GM21381 (cell line): ENCODE results near the gene LONP1.
A peak's percentile ranks its signal among the peaks of the same experiment; 100 is the strongest.
"Not testable (repeated sequence)": the region's sequence is repeated elsewhere in the genome, so short reads cannot be mapped to it uniquely, and the experiment has no call there.

Experiments
- ATAC-seq: cut with Tn5 transposase; IDR thresholded peaks from one replicate; pipeline ENCODE4 v1.9.1; 2021; ENCODE audit warnings: mild to moderate bottlenecking, moderate library complexity; ENCODE audit not compliant: unreplicated experiment

Gene LONP1

GRCh38 chr19:5719961-5720790, at the start of gene LONP1, which contains the start of gene CATSPERD:
LONP1 (minus strand) TSS chr19:5720146; CDS start chr19:5720132, 14 bp downstream.
CATSPERD (plus strand) TSS chr19:5720637; CDS start chr19:5720738, 101 bp downstream.
- ATAC-seq, result peak; percentile 88

- ATAC-seq, result no peak
These were observed 48.0 kb upstream of the LONP1 start for GRCh38 chr19:5767949-5768348.

- ATAC-seq, result no peak
These were observed 45.3 kb upstream of the LONP1 start for GRCh38 chr19:5765220-5765619.

GRCh38 chr19:5762608-5763217, 42.8 kb upstream of the LONP1 start:
- no peak for ATAC-seq

GRCh38 chr19:5753743-5754142, 33.8 kb upstream of the LONP1 start:
- ATAC-seq, result no peak

GRCh38 chr19:5751709-5752108, 31.8 kb upstream of the LONP1 start:
- no peak for ATAC-seq

- ATAC-seq, result no peak
These were observed 29.6 kb upstream of the LONP1 start for GRCh38 chr19:5749505-5749904.

GRCh38 chr19:5748920-5749319, 29.0 kb upstream of the LONP1 start:
- not testable (repeated sequence) for ATAC-seq

GRCh38 chr19:5744999-5745398, 25.1 kb upstream of the LONP1 start:
- not testable (repeated sequence) for ATAC-seq

- no peak for ATAC-seq
These were observed 23.7 kb upstream of the LONP1 start for GRCh38 chr19:5743630-5744029.

GRCh38 chr19:5742051-5742450, 22.1 kb upstream of the LONP1 start:
- ATAC-seq, result no peak

GRCh38 chr19:5738423-5738822, 18.5 kb upstream of the LONP1 start:
- no peak for ATAC-seq

GRCh38 chr19:5733172-5733571, 13.2 kb upstream of the LONP1 start:
- not testable (repeated sequence) for ATAC-seq

- ATAC-seq, result no peak
These were observed 7.6 kb upstream of the LONP1 start for GRCh38 chr19:5727453-5728050.

GRCh38 chr19:5719274-5719960, 529 bp downstream of the LONP1 start:
- ATAC-seq, result no peak

- ATAC-seq, result no peak
These were observed 1.2 kb downstream of the LONP1 start for GRCh38 chr19:5718579-5719273.

GRCh38 chr19:5718037-5718578, 1.8 kb downstream of the LONP1 start:
- no peak for ATAC-seq

GRCh38 chr19:5717215-5717935, 2.6 kb downstream of the LONP1 start:
- no peak for ATAC-seq

- no peak for ATAC-seq
These were observed 5.1 kb downstream of the LONP1 start for GRCh38 chr19:5714816-5715215.

GRCh38 chr19:5713228-5713627, 6.7 kb downstream of the LONP1 start:
- no peak for ATAC-seq
